ENCODE measurements around the gene SLC7A6OS. TPM values are rescaled to one million over a fixed set of nuclear protein-coding genes. Genes with fewer than 3 reads are reported as not detected.
A peak's percentile ranks its signal among the peaks of the same experiment; 100 is the strongest.

The SLC7A6OS gene
- total RNA-seq, 1 experiment from 2014 or later: 16.0 TPM

GRCh38 chr16:68310437-68310773, 341 bp downstream of the SLC7A6OS start:
- Histone ChIP-seq H3K27ac (ENCODE audit: low read length) (peak overlapping the region; percentile 82), H3K9me3 (ENCODE audit: control insufficient read depth, insufficient read depth, low read depth, low read length) (no peaks in the 10 kb centered on the region), H3K27me3 (ENCODE audit: control insufficient read depth, insufficient read depth, low read length) (no peaks in the 10 kb centered on the region), H3K36me3 (ENCODE audit: control insufficient read depth, insufficient read depth, low read length) (peaks cover 10% of the 10 kb centered on the region), H3K4me1 (ENCODE audit: control insufficient read depth, insufficient read depth, low read length) (peaks cover 6% of the 10 kb centered on the region), H3K4me3 (ENCODE audit: low read depth in 2 of 2, low read length in 2 of 2) (peak overlapping the region; percentile 85 to 94)
- ChIA-PET CTCF (interaction anchor here (0.6 kb wide), 1 partner anchor 36 kb away, joined by 3 read pairs; no protein-coding TSS in a partner anchor), POLR2A (interaction anchor here (1.0 kb wide), 1 partner anchor 10 kb away, joined by 4 read pairs; no protein-coding TSS in a partner anchor)
- intact Hi-C loops (cut with micrococcal nuclease; ENCODE audit: unreplicated experiment): no loop called here
- no TSS peak for BruUV-seq (replicated peaks)
- DNase-seq (ENCODE audit: low read depth, low spot score) (no peak), ATAC-seq (peak; percentile 65)
- TF ChIP-seq REST (IDR thresholded peaks at IDR 0.05; ENCODE audit: insufficient read depth in 1 of 2, low read depth in 2 of 2, low read length in 1 of 2) (no peak), POLR2AphosphoS5 (IDR thresholded peaks at IDR 0.05; ENCODE audit: low read depth, low read length) (no peak), SIN3A (IDR thresholded peaks at IDR 0.05; ENCODE audit: borderline replicate concordance, insufficient read depth, low read depth, low read length) (no peak), TCF7L2 (IDR thresholded peaks at IDR 0.05; ENCODE audit: low read depth, low read length) (no peak)
- TF ChIP-seq, protein P1, sequence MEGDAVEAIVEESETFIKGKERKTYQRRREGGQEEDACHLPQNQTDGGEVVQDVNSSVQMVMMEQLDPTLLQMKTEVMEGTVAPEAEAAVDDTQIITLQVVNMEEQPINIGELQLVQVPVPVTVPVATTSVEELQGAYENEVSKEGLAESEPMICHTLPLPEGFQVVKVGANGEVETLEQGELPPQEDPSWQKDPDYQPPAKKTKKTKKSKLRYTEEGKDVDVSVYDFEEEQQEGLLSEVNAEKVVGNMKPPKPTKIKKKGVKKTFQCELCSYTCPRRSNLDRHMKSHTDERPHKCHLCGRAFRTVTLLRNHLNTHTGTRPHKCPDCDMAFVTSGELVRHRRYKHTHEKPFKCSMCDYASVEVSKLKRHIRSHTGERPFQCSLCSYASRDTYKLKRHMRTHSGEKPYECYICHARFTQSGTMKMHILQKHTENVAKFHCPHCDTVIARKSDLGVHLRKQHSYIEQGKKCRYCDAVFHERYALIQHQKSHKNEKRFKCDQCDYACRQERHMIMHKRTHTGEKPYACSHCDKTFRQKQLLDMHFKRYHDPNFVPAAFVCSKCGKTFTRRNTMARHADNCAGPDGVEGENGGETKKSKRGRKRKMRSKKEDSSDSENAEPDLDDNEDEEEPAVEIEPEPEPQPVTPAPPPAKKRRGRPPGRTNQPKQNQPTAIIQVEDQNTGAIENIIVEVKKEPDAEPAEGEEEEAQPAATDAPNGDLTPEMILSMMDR (IDR thresholded peaks at IDR 0.05): no peak
- in situ Hi-C loops (cut with HindIII; ENCODE audit: low pct_unique_long_range_greater_than_20kb, low sequenced_read_pairs): no loop called here

DNA sequence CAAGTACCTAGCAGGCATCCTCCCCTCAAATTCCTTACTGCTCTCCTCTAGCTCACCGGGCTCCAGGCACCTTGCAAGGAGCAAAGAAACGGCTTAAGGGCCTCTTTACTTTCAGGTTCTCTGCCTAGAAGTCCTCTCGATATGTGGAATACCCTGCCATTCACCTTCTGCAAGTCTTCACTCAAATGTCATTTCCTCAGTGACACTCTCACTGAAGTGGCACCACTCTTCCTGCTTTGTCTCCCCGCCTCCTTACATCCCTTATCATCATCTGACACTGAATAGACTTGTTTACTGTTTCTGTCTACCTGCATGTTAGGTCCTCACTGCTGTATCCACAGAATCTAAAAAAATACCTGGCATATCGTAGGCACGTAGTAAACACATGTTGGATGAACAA, 947 bp downstream of the SLC7A6OS start:
- peaks cover 10% of the 10 kb centered on the region for H3K36me3 ChIP-seq (ENCODE audit: control insufficient read depth, insufficient read depth, low read length)
- ATAC-seq: no peak
- TSS peak; percentile 77 for BruUV-seq (replicated peaks)

More for the DNA sequence above, 947 bp downstream of the SLC7A6OS start:
- H3K4me1 ChIP-seq (ENCODE audit: control insufficient read depth, insufficient read depth, low read length): peaks cover 6% of the 10 kb centered on the region
- in situ Hi-C loops (cut with HindIII; ENCODE audit: low pct_unique_long_range_greater_than_20kb, low sequenced_read_pairs) (no loop called here), intact Hi-C loops (cut with micrococcal nuclease; ENCODE audit: unreplicated experiment) (no loop called here)
- ChIA-PET POLR2A (no interaction called here), CTCF (no interaction called here)
- no peaks in the 10 kb centered on the region for H3K9me3 ChIP-seq (ENCODE audit: control insufficient read depth, insufficient read depth, low read depth, low read length)
- peak overlapping the region; percentile 85 to 94 for H3K4me3 ChIP-seq (ENCODE audit: low read depth in 2 of 2, low read length in 2 of 2)
- H3K27ac ChIP-seq (ENCODE audit: low read length): peak overlapping the region; percentile 82
- DNase-seq (ENCODE audit: low read depth, low spot score): no peak
- no peaks in the 10 kb centered on the region for H3K27me3 ChIP-seq (ENCODE audit: control insufficient read depth, insufficient read depth, low read length)
- TF ChIP-seq, protein P1 (IDR thresholded peaks at IDR 0.05): no peak
- no peak for TF ChIP-seq POLR2AphosphoS5 (IDR thresholded peaks at IDR 0.05; ENCODE audit: low read depth, low read length)
- TF ChIP-seq SIN3A (IDR thresholded peaks at IDR 0.05; ENCODE audit: borderline replicate concordance, insufficient read depth, low read depth, low read length): no peak
- no peak for TF ChIP-seq TCF7L2 (IDR thresholded peaks at IDR 0.05; ENCODE audit: low read depth, low read length)
